Ishikawa (cell line): Measurements from ENCODE around the gene COPZ2.

Experiments used
- CEBPB ChIP-seq: IDR thresholded peaks from 2 replicates; pipeline ENCODE4 v1.6.1; 2012
- CREB1 ChIP-seq: IDR thresholded peaks from 2 replicates; pipeline ENCODE4 v1.6.1; 2012; ENCODE audit warnings: low read depth
- EGR1 ChIP-seq: IDR thresholded peaks from 2 replicates; pipeline ENCODE4 v1.6.1; 2012
- EP300 ChIP-seq: IDR thresholded peaks from 2 replicates; pipeline ENCODE4 v1.6.1; 2012; ENCODE audit warnings: borderline replicate concordance
- FOXM1 ChIP-seq: IDR thresholded peaks from 2 replicates; pipeline ENCODE4 v1.6.1; 2012; ENCODE audit warnings: low read depth, borderline replicate concordance
- NFIC ChIP-seq: IDR thresholded peaks from 2 replicates; pipeline ENCODE4 v1.6.1; 2012
- RAD21 ChIP-seq: IDR thresholded peaks from 2 replicates; pipeline ENCODE4 v1.6.1; 2012; ENCODE audit warnings: low read depth
- TAF1 ChIP-seq: IDR thresholded peaks from 2 replicates; pipeline ENCODE4 v1.6.1; 2012; ENCODE audit warnings: low read depth, mild to moderate bottlenecking
- TCF12 ChIP-seq: IDR thresholded peaks from 2 replicates; pipeline ENCODE4 v1.6.1; 2012; ENCODE audit warnings: low read depth
- TEAD4 ChIP-seq: IDR thresholded peaks from 2 replicates; pipeline ENCODE4 v1.6.1; 2012
- YY1 ChIP-seq: IDR thresholded peaks from 2 replicates; pipeline ENCODE4 v1.6.1; 2012; ENCODE audit warnings: low read depth
- ZBTB7A ChIP-seq: IDR thresholded peaks from 2 replicates; pipeline ENCODE4 v1.6.1; 2012; ENCODE audit warnings: low read depth
- TF ChIP-seq, protein P1 (sequence below): IDR thresholded peaks from 2 replicates; pipeline ENCODE4 v1.6.1; 2012
- TF ChIP-seq, protein P2 (sequence below): IDR thresholded peaks from 2 replicates; pipeline ENCODE4 v1.6.1; 2012
- TF ChIP-seq, protein P3 (sequence below): IDR thresholded peaks from 2 replicates; pipeline ENCODE4 v1.6.1; 2012; ENCODE audit warnings: low read depth, mild to moderate bottlenecking

The COPZ2 gene

DNA sequence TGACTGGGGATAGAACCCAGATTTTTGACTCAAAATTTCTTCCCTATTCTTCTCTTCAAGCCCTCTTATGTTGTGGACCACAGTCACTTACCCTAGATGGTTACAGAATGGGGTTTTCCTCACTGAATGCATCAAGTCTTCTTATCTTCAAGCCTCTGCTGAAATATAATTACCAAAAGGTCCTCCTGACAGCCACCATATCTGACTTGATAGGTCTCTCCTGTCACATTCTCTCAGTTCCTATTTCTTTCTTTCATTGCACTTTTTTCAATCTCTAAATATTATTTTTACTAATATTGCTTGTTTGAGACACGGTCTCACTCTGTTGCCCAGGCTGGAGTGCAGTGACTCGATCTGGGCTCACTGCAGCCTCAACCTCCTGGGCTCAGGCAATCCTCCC is 1.1 kb upstream of the COPZ2 start:
- TF ChIP-seq FOXM1, result no peak
- no peak for TF ChIP-seq CEBPB
- no peak for TF ChIP-seq EGR1
- TF ChIP-seq CREB1, result no peak
- TF ChIP-seq EP300, result no peak
- TF ChIP-seq NFIC, result no peak
- no peak for TF ChIP-seq RAD21
- TF ChIP-seq, protein P1, sequence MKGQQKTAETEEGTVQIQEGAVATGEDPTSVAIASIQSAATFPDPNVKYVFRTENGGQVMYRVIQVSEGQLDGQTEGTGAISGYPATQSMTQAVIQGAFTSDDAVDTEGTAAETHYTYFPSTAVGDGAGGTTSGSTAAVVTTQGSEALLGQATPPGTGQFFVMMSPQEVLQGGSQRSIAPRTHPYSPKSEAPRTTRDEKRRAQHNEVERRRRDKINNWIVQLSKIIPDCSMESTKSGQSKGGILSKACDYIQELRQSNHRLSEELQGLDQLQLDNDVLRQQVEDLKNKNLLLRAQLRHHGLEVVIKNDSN, result no peak
- TF ChIP-seq ZBTB7A, result no peak
- TF ChIP-seq, protein P2, sequence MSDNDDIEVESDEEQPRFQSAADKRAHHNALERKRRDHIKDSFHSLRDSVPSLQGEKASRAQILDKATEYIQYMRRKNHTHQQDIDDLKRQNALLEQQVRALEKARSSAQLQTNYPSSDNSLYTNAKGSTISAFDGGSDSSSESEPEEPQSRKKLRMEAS, result no peak
- no peak for TF ChIP-seq TCF12
- TF ChIP-seq YY1, result no peak
- TF ChIP-seq TEAD4, result no peak
- no peak for TF ChIP-seq TAF1
- TF ChIP-seq, protein P3, sequence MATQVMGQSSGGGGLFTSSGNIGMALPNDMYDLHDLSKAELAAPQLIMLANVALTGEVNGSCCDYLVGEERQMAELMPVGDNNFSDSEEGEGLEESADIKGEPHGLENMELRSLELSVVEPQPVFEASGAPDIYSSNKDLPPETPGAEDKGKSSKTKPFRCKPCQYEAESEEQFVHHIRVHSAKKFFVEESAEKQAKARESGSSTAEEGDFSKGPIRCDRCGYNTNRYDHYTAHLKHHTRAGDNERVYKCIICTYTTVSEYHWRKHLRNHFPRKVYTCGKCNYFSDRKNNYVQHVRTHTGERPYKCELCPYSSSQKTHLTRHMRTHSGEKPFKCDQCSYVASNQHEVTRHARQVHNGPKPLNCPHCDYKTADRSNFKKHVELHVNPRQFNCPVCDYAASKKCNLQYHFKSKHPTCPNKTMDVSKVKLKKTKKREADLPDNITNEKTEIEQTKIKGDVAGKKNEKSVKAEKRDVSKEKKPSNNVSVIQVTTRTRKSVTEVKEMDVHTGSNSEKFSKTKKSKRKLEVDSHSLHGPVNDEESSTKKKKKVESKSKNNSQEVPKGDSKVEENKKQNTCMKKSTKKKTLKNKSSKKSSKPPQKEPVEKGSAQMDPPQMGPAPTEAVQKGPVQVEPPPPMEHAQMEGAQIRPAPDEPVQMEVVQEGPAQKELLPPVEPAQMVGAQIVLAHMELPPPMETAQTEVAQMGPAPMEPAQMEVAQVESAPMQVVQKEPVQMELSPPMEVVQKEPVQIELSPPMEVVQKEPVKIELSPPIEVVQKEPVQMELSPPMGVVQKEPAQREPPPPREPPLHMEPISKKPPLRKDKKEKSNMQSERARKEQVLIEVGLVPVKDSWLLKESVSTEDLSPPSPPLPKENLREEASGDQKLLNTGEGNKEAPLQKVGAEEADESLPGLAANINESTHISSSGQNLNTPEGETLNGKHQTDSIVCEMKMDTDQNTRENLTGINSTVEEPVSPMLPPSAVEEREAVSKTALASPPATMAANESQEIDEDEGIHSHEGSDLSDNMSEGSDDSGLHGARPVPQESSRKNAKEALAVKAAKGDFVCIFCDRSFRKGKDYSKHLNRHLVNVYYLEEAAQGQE, result no peak

DNA sequence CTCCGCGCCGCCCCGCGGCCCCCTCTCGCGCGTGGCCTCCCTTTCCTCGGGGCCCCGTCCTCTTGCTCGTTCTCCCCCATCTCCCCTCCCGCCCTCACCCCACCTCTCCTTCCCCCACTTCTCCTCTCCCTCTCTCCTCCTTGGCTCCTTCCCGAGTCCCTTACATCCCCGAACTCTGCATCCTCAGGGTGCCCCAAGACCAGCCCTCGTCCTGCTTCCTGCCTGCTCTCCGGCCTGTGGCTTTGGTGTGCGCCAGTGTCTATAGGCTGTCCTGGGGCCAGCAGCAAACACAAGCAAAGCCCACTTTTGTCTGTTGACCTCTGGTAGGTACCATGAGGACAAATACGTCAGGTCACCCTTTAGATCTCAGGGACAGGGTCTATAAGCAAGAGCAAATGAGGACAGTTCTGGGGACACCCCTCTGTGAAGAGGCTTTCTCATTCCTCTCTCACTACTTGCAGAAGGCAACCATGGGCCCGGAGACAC is 284 bp upstream of the COPZ2 start:
- TF ChIP-seq TEAD4 (no peak), NFIC (no peak), FOXM1 (no peak), TAF1 (no peak), CEBPB (no peak), TCF12 (no peak), EP300 (no peak), EGR1 (no peak)
- TF ChIP-seq, protein P1, result no peak
- TF ChIP-seq, protein P3, result no peak

DNA sequence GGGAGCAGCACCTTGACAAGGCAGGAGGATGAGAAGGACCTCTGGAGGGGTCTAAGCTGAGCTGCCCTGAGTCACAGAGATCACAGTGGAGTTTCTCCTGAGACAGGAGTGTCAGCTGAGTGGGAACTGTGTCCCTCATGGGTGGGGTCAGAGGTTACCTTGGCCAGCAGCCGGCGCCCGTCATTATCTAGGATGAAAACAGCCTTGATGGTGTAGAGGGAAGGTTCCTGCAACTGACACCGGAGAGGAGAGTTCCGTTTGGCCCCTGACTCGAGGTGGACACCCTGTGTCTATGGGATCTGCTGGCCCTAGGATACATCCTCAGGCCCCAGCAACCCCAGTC is 933 bp downstream of the COPZ2 start:
- TF ChIP-seq YY1 (no peak), EP300 (no peak), CEBPB (no peak), TEAD4 (no peak), NFIC (no peak), RAD21 (no peak)

DNA sequence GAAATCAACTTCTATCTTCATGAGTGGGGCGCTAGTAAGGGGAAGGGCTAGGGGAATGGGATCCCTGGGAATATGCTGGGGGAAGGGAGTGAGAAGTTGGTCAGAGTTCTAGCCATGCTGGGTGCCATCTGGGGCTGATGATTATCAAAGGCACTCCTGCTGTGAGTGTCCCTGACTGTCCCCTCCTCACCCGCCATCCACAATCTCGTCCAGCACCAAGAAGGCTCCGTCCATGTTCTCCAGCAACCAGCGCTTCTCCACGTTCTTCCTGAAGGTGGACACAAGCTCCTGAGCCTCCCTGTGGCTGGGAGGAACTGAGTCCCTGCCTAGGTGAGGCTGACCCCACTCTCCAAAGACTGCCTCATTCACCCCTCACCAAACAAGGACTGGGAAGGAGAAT is 5.6 kb downstream of the COPZ2 start:
- TF ChIP-seq, protein P3, result no peak
- TF ChIP-seq NFIC, result no peak
- TF ChIP-seq YY1, result no peak
- no peak for TF ChIP-seq ZBTB7A
- TF ChIP-seq, protein P1, result no peak
- TF ChIP-seq EGR1, result no peak
- no peak for TF ChIP-seq EP300

DNA sequence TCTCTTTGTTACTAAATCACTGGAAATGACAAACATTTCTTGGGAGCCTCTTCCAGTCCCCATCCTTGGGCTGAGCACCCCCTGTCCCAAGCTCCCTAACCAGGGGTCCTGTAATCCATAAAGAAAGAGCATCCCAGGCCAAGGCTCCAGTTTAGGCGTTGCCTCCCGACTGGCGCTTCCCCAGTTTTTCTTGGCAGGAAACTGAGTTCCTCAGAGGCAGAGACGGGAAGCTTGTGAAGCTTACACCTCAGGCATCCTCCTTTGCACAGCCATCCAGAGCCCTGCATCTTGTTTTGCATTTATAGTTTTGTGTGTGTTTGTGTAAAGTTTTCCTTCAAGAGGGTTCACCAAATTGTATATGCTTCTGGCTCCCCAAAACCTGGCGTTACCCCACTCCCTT is 7.1 kb downstream of the COPZ2 start:
- TF ChIP-seq TEAD4 (no peak), TAF1 (no peak), YY1 (no peak), CREB1 (no peak), EP300 (no peak), FOXM1 (no peak), TCF12 (no peak), EGR1 (no peak), CEBPB (no peak), NFIC (no peak), RAD21 (no peak), ZBTB7A (no peak)
- TF ChIP-seq, protein P1, result no peak
- TF ChIP-seq, protein P3, result no peak
- TF ChIP-seq, protein P2, result no peak
